ENCODE data around the gene MTA3. TPM values are rescaled to one million over a fixed set of nuclear protein-coding genes. Genes with fewer than 3 reads are reported as not detected.
"Not testable (repeated sequence)": the region's sequence is repeated elsewhere in the genome, so short reads cannot be mapped to it uniquely, and the experiment has no call there.

Gene MTA3
- total RNA-seq, 1 donor = 13.4 TPM

DNA sequence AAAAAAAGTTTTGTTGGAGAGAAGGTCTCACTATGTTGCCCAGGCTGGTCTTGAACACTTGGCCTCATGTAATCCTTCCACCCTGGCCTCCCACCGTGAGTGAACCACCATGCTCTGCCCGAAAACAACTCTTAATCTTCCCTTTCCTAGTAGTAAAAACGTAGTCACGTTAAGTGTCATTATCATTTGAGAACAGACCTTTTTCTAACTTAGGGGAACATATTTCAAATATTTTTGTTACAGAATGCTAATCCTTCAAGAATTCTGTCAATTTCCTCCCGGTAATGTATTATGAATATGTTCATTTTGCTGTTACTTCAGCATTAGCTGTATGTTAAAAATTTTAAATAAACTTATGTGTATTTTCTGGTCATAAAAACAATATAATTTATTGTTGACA is 49.7 kb downstream of the MTA3 start:
- no peaks in the 10 kb centered on the region for H3K27me3 ChIP-seq (ENCODE audit: insufficient read depth, low read length)
- H3K4me3 ChIP-seq (ENCODE audit: low read length) = no peak overlapping the region
- no peaks in the 10 kb centered on the region for H3K9me3 ChIP-seq (ENCODE audit: low read depth, low read length)
- H3K4me1 ChIP-seq (ENCODE audit: insufficient read depth, low read length) = no peaks in the 10 kb centered on the region

DNA sequence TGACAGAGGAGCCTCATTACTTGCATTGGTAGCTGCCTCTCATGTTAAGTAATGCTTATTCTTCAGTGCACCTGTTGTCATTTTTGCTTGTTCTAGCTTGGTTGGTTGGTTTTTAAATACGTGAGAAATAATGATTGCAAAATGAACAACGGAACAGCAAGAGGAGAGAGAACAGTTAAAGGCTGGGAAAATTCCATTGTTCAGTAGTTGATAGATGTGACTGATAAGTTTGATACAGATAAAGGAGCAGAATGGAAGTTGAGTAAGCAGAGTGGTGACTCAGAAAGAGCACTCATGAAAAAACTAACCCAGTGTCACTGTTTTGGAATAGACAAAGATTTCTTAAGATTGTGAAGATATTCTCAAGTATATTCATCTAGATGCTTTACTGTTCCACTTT is 50.5 kb downstream of the MTA3 start:
- no peaks in the 10 kb centered on the region for H3K27me3 ChIP-seq (ENCODE audit: insufficient read depth, low read length)
- H3K4me1 ChIP-seq (ENCODE audit: insufficient read depth, low read length) = no peaks in the 10 kb centered on the region
- H3K4me3 ChIP-seq (ENCODE audit: low read length) = no peak overlapping the region
- H3K9me3 ChIP-seq (ENCODE audit: low read depth, low read length) = no peaks in the 10 kb centered on the region

DNA sequence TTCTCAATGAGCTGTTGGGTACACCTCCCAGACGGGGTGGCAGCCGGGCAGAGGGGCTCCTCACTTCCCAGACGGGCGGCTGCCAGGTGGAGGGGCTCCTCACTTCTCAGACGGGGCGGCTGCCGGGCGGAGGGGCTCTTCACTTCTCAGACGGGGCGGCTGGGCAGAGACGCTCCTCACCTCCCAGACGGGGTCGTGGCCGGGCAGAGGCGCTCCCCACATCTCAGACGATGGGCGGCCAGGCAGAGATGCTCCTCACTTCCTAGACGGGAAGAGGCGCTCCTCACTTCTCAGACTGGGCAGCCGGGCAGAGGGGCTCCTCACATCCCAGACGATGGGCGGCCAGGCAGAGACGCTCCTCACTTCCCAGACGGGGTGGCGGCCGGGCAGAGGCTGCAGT is 53.2 kb downstream of the MTA3 start:
- not testable (repeated sequence) for H3K4me3 ChIP-seq (ENCODE audit: low read length)

DNA sequence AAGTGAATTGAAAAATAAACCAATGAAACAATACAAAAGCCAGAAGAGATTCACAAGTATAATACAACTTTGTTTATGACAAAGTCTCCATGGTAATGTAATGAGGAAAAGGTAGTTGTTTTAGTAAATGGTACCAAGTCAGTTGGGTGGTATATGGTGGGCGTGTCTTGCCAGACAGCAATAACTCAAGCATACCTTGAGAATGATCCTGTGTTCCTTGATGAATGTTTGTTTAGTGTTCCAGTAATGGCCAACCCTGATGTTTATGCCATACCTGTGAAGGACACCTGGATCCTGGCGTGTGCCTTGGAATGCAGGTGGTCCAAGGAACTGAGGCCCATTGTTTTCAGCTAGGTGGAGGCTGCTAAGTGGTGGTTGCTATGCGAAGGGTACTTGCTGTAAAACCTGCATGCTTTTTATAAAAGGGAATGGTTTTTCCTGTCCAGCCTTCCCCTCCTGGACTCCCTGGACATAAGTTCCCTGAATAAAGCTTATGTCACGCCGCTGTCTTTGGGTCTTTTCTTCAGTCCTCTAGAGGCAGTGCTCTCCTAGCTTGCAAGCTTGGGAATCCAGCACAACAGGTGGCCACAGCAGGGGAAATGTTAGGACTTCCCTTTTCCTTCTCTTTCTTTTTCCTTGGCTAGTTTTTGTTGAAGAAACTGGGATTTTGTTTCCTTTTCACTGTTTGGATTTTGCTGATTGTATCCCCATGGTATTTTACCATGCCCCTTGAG is 54.7 kb downstream of the MTA3 start:
- Histone ChIP-seq H3K9me3 (ENCODE audit: low read depth, low read length) (no peaks in the 10 kb centered on the region), H3K27me3 (ENCODE audit: insufficient read depth, low read length) (no peaks in the 10 kb centered on the region), H3K4me3 (ENCODE audit: low read length) (no peak overlapping the region), H3K4me1 (ENCODE audit: insufficient read depth, low read length) (no peaks in the 10 kb centered on the region)

More for the DNA sequence above, 53.2 kb downstream of the MTA3 start:
- not testable (repeated sequence) for H3K4me1 ChIP-seq (ENCODE audit: insufficient read depth, low read length); H3K9me3 ChIP-seq (ENCODE audit: low read depth, low read length); H3K27me3 ChIP-seq (ENCODE audit: insufficient read depth, low read length)

DNA sequence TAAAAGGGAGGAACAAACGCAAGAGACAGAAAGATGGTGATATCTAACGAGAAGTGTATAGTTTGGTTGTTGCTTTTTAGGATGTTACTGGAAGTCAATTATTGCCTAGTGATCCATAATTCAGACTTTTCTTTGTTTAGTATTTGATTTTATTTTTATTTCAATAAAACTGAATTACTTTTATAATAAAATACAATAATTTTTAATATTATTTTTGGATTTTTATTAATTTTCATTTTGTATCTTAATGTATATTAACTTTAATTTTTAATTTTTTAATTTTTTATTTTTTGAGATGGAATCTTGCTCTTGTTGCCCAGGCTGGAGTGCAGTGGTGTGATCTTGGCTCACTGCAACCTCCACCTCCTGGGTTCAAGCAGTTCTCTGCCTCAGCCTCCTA is 55.6 kb downstream of the MTA3 start:
- Histone ChIP-seq H3K4me1 (ENCODE audit: insufficient read depth, low read length) (no peaks in the 10 kb centered on the region), H3K27me3 (ENCODE audit: insufficient read depth, low read length) (no peaks in the 10 kb centered on the region), H3K4me3 (ENCODE audit: low read length) (no peak overlapping the region), H3K9me3 (ENCODE audit: low read depth, low read length) (no peaks in the 10 kb centered on the region)

DNA sequence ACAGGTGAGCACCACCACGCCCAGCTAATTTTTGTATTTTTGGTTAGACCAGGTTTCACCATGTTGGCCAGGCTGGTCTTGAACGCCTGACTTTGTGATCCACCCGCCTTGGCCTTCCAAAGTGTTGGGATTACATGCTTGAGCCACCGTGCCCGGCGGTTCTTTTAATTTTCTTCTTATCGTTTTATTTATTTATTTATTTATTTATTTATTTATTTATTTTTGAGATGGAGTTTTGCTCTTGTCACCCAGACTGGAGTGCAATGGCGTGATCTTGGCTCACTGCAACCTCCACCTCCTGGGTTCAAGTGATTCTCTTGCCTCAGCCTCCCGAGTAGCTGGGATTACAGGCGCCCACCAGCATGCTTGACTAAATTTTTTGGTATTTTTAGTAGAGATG is 59.6 kb downstream of the MTA3 start:
- not testable (repeated sequence) for H3K4me3 ChIP-seq (ENCODE audit: low read length); H3K4me1 ChIP-seq (ENCODE audit: insufficient read depth, low read length)

DNA sequence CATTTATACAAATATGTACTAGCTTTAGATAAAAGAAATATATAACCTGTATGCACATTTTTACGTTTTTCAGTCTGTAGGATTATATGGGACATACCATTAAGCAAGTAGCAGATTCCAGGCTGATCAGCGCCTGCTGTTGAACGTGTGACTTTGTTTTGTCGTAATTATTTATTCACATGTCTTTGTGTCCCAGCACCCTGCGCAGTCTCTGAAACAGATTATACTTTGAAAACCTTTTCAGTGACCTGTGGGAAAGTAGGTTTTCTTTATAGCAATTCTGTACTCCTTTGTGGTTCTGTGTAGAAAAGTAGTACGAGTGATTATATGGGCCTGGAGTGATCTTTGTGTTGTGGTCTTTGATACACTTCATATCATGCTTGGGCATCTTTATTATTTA is 68.5 kb downstream of the MTA3 start:
- Histone ChIP-seq H3K4me1 (ENCODE audit: insufficient read depth, low read length) (no peaks in the 10 kb centered on the region), H3K9me3 (ENCODE audit: low read depth, low read length) (no peaks in the 10 kb centered on the region), H3K27me3 (ENCODE audit: insufficient read depth, low read length) (no peaks in the 10 kb centered on the region), H3K4me3 (ENCODE audit: low read length) (no peak overlapping the region)

More for the DNA sequence above, 59.6 kb downstream of the MTA3 start:
- H3K9me3 ChIP-seq (ENCODE audit: low read depth, low read length); H3K27me3 ChIP-seq (ENCODE audit: insufficient read depth, low read length): not testable (repeated sequence)

DNA sequence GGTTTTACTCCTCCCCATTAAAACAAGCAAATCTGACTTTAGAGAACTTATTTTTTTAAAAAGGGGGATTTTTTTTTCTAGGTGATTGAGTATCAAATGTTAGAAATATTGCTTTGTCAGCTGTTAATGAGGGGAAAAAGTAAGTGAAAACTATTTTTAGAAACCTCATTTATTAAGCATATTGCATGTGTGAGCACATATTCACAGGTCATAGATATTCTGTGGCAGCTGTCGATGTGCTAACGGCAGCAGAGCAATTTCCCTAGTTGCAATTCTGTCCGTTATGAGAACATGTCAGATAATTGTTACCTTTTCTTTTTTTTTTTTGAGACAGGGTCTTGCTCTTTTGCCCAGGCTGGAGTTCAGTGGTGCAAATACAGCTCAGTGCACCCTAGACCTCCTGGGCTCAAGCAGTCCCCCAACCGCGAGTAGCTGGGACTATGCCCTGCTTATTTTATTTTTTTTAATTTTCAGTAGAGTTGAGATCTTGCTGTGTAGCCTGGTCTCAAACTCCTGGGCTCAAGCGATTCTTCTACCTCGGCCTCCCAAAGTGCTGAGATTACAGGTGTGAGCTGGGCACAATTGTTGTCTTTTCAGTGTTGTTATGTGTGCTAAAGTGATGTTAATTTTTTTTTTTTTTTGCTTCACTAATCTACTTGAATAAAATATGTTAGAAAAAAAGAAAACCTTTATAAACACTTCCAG is 69.8 kb downstream of the MTA3 start:
- no peaks in the 10 kb centered on the region for H3K4me1 ChIP-seq (ENCODE audit: insufficient read depth, low read length)
- no peaks in the 10 kb centered on the region for H3K27me3 ChIP-seq (ENCODE audit: insufficient read depth, low read length)
- H3K9me3 ChIP-seq (ENCODE audit: low read depth, low read length) = no peaks in the 10 kb centered on the region
- H3K4me3 ChIP-seq (ENCODE audit: low read length) = no peak overlapping the region

DNA sequence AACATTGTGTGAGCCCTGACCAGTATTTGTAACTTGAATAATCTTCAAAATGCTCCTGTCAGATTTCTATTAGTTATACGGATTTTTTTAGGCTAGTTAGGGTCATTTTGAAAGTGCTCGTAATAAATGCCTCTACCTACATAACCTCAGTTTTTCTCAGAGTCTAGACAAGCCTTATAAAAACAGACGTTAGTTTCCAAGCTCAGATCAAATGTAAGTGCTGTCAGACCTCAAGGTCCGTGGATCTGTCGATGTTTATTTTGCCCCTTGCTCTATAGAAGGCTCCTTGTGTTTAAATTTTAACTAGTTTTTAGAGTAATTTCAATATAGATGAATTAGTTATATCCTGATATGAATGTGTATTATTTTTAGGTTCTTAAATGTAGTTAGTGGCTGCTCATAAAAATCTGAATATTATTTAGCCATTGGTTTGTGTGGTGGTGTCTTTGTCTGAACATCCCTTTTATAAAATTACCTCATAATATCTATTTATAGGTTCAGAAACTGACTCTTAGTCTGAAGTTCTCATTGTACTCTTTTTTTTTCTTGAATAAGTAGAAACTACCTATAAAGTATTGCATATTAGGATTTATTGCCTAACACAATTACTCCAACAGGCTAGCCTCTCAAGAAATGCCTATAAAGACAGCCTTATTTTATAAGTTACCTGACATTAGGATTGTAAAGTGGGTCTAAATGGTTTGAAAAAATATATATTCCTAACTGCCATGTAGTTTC is 71.1 kb downstream of the MTA3 start:
- Histone ChIP-seq H3K27me3 (ENCODE audit: insufficient read depth, low read length) (no peaks in the 10 kb centered on the region), H3K9me3 (ENCODE audit: low read depth, low read length) (no peaks in the 10 kb centered on the region), H3K4me3 (ENCODE audit: low read length) (no peak overlapping the region), H3K4me1 (ENCODE audit: insufficient read depth, low read length) (no peaks in the 10 kb centered on the region)

DNA sequence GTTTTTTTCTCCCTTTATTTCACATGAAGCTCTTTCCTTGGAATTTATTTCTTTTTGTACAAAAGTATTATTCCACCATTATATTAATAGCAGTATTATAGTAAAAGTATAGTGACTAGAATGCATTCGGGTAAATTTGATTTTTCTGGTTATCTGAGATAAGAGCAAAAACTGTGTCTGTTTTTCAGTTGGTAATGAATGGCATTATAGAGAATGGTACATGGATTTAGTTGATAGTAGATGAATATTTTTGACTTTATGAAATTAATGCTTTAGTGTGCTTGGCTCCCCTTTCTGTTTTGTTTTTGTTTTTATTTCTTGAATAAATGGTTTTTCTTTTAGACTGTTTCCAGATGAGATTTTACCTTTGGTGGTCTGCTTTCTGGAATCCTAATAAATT is 71.8 kb downstream of the MTA3 start:
- no peaks in the 10 kb centered on the region for H3K27me3 ChIP-seq (ENCODE audit: insufficient read depth, low read length)
- no peaks in the 10 kb centered on the region for H3K4me1 ChIP-seq (ENCODE audit: insufficient read depth, low read length)
- H3K4me3 ChIP-seq (ENCODE audit: low read length) = no peak overlapping the region
- H3K9me3 ChIP-seq (ENCODE audit: low read depth, low read length) = no peaks in the 10 kb centered on the region

DNA sequence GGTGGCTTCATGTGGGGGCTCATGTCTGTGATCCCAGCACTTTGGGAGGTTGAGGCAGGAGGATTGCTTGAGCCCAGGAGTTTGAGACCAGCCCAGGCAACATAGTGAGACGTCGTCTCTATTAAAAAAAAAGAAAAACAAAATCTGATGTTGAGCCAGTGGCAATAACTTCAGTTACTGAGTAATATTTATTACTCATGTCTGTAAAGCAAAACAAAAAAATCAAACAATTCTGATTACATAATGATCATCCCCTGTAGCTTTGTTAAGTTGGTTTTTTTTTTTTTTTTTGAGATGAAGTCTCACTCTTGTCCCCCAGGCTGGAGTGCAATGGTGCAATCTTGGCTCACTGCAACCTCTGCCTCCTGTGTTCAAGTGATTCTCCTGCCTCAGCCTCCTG is 73.9 kb downstream of the MTA3 start:
- not testable (repeated sequence) for H3K9me3 ChIP-seq (ENCODE audit: low read depth, low read length); H3K4me3 ChIP-seq (ENCODE audit: low read length); H3K4me1 ChIP-seq (ENCODE audit: insufficient read depth, low read length); H3K27me3 ChIP-seq (ENCODE audit: insufficient read depth, low read length)

DNA sequence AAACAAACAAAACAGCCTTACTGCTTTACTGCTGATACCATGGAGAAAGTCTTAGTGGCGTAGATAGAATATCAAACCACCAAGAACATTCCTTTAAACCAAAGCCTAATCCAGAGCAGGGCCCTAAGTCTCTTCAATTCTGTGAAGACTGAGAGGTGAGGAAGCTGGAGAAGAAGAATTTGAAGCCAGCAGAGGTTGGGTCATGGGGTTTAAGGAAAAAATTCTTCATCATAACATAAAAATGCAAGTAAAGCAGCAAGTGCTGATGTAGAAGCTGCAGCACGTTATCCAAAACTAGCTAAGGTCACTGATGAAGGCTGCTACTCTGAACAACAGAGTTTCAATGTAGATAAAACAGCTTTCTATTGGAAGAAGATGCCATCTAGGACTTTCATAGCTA is 77.1 kb downstream of the MTA3 start:
- Histone ChIP-seq H3K4me3 (ENCODE audit: low read length) (no peak overlapping the region), H3K4me1 (ENCODE audit: insufficient read depth, low read length) (peaks cover 4% of the 10 kb centered on the region), H3K9me3 (ENCODE audit: low read depth, low read length) (no peaks in the 10 kb centered on the region), H3K27me3 (ENCODE audit: insufficient read depth, low read length) (no peaks in the 10 kb centered on the region)

DNA sequence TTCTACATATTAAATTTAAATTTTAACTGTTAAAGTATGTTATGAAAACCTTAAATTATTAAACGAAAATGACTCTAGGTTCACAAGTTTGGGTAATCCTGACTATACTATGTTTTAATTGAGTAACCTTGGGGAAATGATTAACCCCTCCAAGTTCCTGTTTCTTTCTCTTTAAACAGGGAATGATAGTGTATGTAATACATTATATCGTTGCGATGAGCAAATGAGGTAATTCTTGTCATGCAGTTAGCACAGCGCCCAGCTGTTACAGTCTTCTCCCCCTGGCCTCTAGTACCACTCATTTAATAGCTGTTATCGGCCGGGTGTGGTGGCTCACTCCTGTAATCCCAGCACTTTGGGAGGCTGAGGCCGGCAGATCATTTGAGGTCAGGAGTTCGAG is 80.4 kb downstream of the MTA3 start:
- H3K9me3 ChIP-seq (ENCODE audit: low read depth, low read length) = no peaks in the 10 kb centered on the region
- H3K4me3 ChIP-seq (ENCODE audit: low read length) = no peak overlapping the region
- no peaks in the 10 kb centered on the region for H3K27me3 ChIP-seq (ENCODE audit: insufficient read depth, low read length)
- peaks cover 13% of the 10 kb centered on the region for H3K4me1 ChIP-seq (ENCODE audit: insufficient read depth, low read length)

DNA sequence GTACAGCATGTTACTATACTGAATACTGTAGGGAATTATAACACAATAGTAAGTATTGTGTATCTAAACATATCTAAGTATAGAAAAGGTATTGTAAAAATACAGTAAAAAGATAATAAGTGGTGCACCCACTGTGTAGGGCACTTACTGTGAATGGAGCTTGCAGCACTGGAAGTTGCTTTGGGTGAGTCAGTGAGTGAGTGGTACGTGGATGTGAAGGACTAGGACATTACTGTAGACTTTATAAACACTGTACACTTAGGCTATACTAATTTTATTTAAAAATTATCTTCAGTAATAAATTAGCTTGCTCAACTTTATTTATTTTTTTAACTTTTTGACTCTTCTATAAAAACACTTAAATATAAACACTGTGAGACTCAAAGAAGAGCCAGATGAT is 82.6 kb downstream of the MTA3 start:
- H3K4me1 ChIP-seq (ENCODE audit: insufficient read depth, low read length) = peaks cover 13% of the 10 kb centered on the region
- H3K27me3 ChIP-seq (ENCODE audit: insufficient read depth, low read length) = no peaks in the 10 kb centered on the region

DNA sequence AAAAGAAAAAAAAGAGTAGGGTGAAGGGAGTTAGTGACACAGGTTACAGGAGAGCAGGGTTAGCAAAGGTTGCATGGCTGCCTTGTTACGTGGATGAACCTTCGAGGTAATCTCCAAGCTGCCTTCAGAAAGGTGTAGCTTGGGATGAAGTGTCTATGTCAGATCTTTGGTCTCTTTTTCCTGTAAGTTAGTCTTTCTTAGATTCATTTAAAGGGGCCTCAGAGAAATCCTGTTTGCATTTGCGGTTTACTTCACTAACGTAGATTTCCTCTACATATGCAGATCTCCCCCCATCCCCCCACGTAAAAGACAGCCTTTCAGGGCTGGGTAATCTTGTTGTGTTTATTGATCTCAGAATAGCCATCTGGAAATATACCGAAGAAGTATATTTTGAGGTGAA is 83.7 kb downstream of the MTA3 start:
- Histone ChIP-seq H3K4me1 (ENCODE audit: insufficient read depth, low read length) (peaks cover 13% of the 10 kb centered on the region), H3K4me3 (ENCODE audit: low read length) (no peak overlapping the region), H3K27me3 (ENCODE audit: insufficient read depth, low read length) (no peaks in the 10 kb centered on the region)

More for the DNA sequence above, 82.6 kb downstream of the MTA3 start:
- no peaks in the 10 kb centered on the region for H3K9me3 ChIP-seq (ENCODE audit: low read depth, low read length)
- H3K4me3 ChIP-seq (ENCODE audit: low read length) = no peak overlapping the region

More for the DNA sequence above, 83.7 kb downstream of the MTA3 start:
- H3K9me3 ChIP-seq (ENCODE audit: low read depth, low read length) = no peaks in the 10 kb centered on the region

Data from mononuclear cell (primary cell).